GM03348 (cell line): ENCODE data around the gene CNN2.

Experiments
- DNase-seq: peaks from one replicate; pipeline ENCODE4 v3.0.0; 2012; ENCODE audit warnings: low spot score

Gene CNN2

DNA sequence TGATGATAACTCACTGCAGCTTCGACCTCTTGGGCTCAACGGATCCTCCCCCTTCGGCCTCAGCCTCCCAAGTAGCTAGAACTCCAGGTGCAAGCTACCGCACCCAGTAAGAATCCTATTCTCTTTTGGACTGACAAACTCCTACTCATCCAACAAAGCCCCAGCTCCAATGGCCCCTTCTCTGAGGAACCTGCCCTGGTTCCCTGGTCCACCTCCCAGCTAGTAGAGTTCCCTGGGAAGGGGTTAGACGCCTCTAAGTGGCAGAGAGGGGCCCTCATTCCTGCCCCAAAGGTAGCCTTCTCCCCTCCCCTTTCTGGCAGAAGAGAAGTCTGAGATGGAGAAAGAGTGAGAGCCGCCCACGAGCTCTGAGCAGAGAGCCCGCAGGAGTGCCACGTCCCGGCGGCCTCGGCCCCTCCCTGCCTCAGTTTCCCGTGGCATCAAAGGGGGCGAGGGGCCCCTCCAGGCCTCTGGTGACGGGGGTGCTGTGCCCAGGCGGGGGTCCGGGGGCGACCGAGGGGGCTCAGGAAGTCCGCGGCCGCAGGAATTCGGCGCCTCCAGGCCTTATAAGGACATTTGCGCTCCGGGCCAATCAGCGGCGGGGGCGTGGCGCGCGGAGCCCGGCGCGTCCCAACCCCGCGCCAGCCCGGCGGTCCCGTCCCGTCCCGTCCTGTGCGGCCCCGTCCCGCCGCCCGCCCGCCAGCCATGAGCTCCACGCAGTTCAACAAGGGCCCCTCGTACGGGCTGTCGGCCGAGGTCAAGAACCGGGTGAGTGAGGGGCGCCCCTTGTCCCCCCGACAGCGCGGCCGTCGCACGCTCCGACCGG, at the start of gene CNN2:
Gene CNN2, plus strand, starts transcription at position 649 of the 823 bp plus-strand sequence. Its CDS starts 54 bp downstream, at position 703.
- peak; percentile 93 for DNase-seq

DNA sequence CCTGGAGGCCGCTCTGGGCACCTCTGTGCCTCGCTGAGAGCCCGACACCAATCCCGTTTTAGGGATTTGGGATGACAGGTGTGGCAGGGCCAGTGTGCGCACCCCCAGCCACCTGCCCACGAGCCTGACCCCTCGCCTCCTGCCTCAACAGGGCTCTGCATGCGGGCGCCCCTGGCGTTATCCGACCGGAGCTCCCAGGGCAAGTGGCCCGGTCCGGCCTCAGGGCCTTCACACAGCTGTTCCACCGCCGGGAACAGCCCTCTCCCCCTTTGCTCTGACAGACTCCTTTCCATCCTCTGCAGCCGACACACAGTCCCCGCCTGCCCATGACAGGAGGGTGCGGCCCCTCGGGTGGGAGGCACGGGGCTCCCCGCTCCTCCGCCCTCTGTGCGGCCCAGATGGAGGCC, 49.3 kb upstream of the CNN2 start:
- no peak for DNase-seq

DNA sequence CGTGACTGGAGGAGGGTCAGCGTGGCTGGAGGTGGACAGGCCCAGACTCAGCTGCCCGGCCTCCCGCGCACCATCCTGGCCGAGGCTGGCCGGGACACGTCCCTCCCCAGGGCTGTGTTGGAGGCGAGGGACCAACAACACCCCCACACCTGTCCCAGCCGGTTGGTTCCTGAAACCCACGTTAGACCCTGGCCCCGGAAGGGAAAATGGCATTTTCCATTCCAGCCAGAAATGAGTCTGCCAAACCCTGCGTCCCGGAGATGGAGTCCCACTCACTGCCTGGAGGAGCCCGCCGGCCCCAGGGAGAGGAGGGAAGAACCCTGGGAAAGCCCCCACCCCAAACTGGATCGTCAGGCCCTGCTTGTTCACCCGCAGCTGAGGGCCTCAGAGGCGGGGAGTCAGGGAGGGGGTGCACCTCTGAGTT, 47.1 kb upstream of the CNN2 start:
- DNase-seq: no peak

DNA sequence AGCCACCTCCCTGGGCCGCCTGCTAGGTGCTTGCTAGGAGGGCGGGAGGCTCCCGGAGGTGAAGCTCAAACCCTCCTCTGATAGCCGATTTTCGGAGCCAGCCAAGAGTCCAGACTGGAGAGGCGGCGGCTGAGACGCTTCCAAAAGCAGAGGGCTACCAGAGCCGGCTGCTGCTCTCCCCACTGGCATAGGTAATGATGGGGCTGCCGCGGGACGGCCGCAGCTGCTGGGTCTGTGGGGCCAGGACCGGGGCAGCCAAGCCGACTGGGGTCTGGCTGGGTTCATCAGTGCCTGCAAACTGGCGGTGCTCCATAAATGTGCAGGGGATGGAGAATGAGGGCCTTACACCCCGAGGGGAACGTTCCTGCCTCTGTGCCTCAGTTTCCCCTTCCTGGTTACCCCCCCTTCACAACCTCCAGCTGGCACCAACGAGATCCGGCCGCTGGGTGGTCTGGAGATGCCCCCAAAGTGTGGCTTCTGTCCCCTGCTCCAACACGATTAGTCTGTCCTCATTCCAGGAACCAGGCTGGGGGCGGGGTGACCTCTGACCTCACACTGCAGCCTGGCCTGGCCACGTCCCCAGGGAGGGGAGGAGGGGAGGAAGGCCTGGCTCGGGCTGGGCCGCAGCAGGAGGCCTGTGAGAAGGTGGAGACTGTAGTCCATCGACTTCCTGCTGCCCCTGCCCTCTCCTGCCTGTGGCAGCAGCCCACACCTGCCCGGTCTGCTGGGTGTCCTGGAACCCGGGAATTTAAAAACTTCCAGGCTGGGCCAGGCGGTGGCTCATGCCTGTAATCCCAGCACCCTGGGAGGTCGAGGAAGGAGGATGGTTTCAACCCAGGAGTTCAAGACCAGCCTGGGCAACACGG, 46.0 kb upstream of the CNN2 start:
- no peak for DNase-seq

DNA sequence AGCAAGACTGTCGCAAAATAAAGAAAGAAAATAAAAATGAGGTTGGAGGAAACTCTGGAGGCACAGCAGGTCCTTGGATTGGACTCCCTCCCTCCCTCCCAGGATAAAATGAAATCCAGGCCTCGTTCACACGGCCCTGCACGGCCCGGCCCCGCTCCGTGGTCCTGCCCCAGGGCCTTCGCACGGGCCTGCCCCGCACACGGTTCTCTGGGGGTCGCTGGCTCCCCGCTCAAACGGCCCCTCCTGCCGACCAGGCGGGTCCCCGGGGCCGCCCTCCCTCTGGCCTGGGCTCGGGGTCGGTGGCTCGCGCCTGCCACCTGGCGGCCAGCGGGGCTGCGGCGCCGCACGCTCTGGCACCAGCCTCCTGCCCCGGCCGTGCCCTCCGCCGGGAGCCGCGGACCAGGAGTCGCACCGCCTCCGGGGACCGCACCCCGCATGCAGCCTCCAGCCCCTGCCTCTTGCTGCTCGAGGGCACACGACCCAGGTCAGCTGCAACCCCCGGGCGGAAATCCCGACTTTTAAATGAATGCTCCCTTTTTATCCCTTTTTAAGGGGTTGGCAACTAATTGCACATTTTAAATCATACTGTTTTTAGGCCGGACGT, 43.7 kb upstream of the CNN2 start:
- DNase-seq: peak; percentile 97

DNA sequence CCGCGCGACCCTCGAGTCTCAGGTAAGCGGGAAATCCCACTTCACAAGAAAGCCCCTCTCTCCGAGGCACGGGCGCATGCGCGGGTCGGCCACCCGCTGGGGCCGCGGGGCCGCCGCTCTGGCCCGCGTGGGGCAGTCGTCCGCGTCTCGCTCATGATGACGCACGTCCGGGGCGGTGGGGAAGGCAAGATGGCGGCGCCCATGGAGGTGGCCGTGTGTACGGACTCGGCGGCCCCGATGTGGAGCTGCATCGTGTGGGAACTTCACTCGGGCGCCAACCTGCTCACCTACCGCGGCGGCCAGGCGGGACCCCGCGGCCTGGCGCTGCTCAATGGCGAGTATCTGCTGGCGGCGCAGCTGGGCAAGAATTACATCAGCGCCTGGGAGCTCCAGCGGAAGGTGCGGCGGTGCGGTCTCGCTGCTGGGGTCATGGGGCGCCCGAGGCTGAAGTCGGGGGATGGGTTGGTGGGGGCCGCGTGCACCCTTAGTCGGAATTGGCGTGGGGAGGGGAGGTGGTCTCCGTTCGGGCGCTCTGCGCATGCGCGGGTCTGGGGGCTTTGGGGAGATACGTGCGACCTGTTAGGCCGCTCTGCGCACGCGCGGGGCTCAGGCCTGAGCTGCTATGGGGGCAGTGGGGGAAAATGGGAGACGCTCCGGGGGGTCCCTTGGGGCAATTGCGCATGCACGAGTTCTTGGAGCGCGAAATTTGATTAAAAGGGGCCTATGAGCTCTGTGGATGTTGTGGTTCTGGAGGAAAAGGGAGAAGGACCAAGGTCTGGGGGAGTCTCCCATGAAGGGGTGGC, 42.0 kb upstream of the CNN2 start, which contains the start of gene WDR18:
Gene WDR18, plus strand, starts transcription at position 181 of the 803 bp plus-strand sequence. Its CDS starts 9 bp downstream, at position 190.
- peak; percentile 100 for DNase-seq

DNA sequence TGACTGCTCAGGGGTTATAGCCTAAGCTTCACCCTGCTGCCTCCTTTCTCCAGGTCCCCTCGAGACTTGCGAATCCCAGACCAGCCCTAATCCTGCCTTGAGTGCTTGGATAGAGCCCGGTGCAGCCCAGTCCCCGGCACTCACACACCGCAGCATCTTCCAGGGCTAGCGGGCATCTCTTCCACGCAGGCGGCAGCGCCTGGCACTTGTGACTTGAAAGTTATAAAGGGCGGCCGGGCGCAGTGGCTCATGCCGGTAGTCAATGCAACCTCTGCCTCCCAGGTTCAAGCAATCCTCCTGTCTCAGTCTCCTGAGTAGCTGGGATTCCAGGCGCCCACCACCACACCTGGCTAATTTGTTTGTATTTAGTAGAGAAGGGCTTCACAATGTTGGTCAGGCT, 40.3 kb upstream of the CNN2 start:
- DNase-seq: no peak

DNA sequence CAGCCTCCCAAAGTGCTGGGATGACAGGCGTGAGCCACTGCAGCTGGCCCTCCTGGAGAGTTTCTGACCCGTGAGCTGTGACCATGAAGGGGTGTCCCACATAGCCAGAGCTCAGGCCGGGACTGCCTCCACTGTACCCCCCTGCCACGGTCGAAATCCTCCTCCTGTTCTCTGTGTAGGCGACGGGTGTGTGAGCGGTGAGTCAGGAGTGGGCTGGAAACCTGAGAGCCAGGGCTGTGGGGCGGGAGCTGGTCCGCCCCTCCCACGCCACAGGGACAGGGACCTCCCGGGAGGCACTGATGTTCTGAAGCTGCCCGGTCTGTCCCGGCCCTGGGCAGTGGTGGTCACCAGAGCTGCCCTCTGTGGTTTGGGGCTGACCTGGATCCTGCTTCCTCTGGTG, 38.3 kb upstream of the CNN2 start:
- DNase-seq: no peak

DNA sequence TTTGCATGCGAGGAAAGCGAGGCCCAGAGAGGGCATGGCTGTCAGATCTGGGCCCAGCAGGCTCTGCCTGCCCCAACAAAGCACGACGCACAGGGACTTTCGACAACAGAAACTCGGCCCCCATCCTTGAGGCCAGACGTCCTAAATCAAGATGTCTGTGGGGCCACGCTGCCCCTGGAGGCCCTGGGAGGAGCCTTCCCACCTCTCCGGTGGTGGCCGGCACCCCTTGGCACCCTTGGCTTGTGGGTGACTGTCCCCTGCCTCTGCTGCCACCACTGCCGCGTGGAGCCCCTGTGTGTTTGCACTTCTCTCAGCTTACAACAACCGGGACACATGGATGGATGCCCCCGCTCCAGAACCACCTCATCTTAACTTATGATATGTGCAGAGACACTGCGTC, 37.9 kb upstream of the CNN2 start:
- DNase-seq: no peak

DNA sequence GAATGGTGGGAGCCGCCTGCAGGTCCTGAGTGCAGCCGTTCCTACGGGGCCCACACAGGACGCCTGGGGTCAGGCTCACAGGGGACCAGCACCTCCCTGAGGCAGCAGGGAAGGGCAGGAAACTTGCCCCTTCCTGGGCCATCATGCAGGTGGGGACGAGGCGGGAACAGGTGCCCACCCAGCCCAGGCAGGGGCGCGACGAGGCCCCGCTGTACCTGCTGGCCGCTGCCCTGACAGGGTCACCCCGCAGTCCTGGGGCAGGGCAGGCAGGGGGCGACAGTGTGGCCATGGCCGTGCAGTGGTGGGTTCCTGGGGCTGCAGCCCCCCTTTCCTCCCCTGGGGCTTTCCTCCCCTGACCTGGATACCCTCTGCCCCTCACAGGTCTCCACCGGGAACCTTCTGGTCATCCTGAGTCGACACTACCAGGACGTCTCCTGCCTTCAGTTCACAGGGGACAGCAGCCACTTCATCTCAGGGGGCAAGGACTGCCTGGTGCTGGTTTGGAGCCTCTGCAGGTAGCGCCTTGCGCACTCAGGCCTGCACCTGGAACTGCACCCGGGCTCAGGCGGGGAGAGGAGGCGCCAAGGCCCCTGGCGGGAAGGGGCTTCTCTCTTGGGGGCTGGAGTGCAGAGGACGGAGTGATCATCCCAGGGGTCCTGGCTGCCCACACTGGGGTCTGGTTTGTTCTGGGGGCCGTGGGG, 36.9 kb upstream of the CNN2 start:
- no peak for DNase-seq

DNA sequence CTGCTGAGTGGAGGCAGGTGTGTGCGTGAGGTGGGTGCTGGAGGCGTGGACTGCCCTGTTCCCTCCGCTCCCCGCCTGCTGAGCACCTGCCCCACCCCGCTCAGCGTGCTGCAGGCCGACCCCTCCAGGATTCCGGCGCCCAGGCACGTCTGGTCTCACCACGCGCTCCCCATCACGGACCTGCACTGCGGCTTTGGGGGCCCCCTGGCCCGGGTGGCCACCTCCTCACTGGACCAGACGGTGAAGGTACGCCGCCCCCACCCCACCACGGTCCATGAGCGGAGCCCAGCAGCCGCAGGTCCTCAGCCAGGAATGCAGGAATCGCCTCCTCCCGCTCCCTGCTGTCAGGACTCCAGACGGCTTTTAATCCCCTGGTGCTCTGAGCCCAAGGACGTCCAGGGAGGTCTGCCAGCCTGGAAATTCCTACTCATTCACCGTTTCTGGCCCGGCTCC, 36.3 kb upstream of the CNN2 start:
- no peak for DNase-seq

DNA sequence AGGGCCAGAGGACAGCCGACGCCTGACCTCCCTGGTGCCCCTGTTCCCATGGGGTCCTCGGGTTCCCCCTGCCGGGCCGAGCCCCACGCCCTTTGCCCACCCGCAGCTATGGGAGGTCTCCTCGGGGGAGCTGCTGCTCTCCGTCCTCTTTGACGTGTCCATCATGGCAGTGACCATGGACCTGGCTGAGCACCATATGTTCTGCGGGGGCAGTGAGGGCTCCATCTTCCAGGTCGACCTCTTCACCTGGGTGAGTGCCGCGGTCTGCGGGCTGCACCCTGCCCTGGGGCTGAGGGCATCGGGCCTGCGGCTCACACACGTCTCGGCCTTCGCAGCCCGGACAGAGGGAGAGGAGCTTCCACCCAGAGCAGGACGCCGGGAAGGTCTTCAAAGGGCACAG, 35.7 kb upstream of the CNN2 start:
- no peak for DNase-seq

DNA sequence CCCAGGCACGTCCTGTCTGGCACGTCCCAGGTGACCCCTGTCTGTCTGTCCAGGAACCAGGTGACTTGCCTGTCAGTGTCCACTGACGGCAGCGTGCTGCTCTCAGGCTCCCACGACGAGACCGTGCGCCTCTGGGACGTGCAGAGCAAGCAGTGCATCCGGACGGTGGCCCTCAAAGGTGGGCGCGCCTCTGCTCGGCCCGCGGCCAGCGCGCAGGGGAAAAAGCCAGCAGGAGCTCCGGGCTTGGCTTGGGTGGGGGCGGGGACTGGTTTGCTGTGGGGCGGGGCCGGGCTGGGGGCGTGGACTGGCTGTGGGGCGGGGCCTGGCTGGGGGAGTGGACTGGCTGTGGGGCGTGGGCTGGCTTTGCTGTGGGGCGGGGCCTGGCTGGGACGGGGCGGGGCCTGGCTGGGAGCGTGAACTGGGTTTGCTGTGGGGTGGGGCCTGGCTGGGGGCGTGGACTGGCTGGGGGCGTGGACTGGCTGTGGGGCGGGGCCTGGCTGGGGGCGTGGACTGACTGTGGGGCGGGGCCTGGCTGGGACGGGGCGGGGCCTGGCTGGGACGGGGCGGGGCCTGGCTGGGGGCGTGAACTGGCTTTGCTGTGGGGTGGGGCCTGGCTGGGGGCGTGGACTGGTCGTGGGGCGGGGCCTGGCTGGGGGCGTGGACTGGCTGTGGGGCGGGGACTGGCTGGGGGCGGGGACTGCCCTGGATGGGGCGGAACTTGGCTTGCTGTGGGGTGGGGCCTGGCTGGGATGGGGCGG, 35.1 kb upstream of the CNN2 start:
- DNase-seq: peak; percentile 74

DNA sequence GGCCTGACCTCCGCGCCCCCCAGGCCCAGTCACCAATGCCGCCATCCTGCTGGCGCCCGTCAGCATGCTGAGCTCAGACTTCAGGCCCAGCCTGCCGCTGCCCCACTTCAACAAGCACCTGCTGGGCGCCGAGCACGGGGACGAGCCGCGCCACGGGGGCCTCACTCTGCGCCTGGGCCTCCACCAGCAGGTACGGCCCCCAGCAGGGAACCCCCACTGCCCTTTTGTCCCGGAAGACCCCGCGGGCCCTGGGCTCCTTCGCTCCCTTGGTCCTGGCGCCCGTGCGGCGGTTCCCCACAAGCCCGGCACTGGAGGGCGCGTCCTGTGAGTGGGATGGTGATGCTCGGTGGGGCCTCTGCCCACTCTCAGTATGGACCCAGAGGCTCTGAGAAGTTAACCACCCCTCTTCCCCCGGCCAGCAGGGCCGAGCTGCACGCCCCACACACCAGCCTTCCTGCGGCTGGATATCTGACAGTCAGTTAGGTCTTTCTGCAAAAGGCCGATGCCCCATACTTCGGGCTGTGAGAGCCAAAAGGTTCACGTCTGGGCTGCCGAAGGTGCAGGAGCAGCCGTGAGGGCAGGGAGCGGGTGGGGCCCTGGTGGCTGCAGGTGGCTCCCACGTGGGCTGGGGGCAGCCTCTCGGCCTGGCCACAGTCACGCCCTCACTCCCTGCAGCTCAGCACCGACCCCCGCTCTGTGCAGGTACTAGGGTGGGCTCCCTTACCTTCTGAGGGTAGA, 34.3 kb upstream of the CNN2 start:
- DNase-seq: no peak

DNA sequence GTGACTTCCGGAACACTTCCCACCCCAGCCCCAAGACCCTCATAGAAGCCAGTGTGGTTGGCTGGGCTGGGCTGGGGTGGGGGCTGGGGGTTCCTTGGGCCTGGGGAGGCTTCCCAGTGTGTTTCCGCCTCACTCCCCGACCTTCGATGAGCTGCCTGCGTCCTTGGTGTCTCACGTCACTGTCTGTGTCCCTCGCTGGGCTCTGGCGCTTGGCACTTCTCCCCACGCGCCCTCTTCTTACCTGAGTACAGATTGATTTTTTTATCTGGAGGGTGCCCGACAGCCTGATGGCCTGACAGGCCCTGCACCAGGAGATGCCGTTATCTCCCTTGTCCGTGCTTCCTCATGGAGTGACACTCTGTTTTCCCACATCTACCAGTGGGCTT, 33.7 kb upstream of the CNN2 start:
- DNase-seq: no peak

DNA sequence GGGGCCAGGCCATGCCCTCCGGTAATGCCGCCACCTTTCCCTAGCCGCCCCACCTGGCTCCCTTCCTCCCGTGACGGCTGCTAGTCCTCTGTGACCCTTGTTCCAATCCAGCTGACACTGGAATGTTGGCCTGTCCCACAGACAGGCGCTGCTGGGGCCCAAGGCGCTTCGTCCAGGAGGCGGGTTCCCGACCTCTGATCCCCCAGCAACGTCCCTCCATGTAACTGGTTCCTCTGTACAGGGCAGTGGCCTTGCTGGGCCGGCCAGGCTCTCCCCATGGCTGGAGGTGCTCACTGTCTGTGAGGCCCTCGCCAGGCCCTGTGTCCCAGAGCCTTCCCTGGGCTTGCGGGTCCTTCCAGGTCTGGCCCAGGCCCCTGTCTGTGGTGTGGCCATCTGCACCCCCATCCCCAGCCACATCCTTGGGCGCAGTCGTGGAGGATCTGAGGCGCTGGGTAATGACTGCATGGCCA, 33.0 kb upstream of the CNN2 start:
- no peak for DNase-seq

DNA sequence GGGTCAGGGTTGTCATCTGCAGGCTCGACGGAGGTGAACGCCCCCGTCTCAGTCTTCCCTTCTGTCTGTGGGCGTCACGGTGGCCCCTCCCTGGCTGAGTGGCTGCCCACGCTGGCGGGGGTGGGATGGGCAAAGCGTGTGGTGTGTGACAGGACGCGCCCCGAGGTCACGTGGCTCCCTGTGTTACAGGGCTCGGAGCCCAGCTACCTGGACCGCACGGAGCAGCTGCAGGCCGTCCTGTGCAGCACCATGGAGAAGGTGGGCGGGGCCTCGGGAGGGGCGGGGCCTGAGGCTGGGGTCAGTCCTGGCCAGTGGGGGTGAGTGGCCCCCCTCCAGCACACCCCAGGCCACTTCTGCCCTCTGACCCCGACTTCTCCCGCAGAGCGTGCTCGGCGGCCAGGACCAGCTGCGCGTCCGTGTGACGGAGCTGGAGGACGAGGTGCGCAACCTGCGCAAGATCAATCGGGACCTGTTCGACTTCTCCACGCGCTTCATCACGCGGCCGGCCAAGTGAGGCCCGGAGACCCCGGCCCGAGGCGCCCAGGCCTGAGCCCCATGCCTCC, 32.5 kb upstream of the CNN2 start:
- DNase-seq: no peak

DNA sequence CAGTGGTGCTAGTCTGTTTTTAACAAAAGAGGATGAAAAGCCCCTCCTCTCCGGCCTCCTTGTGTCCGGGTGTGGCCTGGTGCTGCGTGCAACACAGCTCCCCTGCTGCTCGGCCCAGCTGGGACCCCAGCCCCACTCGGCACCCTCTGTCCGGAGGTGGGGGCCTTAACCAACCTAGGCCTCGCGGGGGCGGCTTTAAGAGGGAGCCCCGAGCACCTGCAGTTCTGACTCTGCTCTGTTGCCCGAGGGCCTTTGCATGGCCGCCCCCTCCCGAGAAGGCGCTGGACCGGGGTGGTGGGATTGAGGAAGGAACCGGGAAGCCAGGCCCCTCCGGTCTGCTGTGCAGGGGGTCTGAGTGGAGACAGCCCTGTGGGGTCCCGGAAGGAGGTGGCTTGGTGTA, 31.9 kb upstream of the CNN2 start:
- DNase-seq: no peak
